Measurements from ENCODE around the gene ZPR1.
"Not testable (repeated sequence)": the region's sequence is repeated elsewhere in the genome, so short reads cannot be mapped to it uniquely, and the experiment has no call there.

The ZPR1 gene

GRCh38 chr11:116823031-116823843 is 35.4 kb upstream of the ZPR1 start, which contains the start of gene APOA4:
TSS of gene APOA4 (minus strand) at chr11:116823304. CDS start at chr11:116823191, 113 bp downstream.
- DNase-seq = no peak

- DNase-seq = no peak
Measured at GRCh38 chr11:116822575-116822974, 34.8 kb upstream of the ZPR1 start.

DNA sequence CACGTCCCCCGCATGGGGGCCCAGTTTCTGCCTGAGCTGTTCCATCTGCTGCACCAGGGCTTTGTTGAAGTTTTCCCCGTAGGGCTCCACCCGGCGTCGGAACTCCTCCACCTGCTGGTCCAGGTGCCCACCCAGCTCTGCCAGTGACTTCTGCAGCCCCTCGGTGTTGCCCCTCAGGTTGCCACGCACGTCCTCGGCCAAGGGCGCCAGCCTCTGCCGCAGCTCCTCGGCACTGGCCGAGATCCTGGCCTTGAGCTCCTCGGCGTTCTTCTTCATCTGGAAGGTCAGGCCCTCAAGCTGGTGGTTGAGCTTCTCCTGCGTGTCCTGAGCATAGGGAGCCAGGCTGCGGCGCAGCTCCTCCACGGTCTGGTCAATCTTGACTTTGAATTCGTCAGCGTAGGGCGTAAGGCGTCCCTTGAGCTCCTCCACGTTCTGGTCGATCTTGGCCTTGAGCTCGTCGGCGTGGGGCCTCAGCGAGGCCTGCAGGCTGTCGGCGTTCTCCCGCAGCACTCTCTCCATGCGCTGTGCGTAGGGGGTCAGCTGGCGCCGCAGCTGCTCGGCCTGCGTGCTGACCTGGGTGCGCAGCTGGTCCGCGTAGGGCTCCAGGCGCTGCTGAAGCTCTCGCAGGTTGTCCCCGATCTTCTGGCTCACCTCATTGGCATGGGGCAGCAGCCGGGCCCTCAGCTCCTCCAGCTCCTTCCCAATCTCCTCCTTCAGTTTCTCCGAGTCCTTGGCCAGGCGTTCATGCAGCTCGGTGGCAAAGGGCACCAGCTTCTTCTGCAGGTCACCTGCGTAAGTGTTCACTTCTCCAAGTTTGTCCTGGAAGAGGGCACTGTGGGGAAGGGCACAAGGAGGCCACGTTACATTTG is 33.5 kb upstream of the ZPR1 start:
- no peak for DNase-seq

GRCh38 chr11:116819049-116819448 is 31.2 kb upstream of the ZPR1 start:
- no peak for DNase-seq

- DNase-seq = no peak
Measured at GRCh38 chr11:116814502-116814901, 26.7 kb upstream of the ZPR1 start.

DNA sequence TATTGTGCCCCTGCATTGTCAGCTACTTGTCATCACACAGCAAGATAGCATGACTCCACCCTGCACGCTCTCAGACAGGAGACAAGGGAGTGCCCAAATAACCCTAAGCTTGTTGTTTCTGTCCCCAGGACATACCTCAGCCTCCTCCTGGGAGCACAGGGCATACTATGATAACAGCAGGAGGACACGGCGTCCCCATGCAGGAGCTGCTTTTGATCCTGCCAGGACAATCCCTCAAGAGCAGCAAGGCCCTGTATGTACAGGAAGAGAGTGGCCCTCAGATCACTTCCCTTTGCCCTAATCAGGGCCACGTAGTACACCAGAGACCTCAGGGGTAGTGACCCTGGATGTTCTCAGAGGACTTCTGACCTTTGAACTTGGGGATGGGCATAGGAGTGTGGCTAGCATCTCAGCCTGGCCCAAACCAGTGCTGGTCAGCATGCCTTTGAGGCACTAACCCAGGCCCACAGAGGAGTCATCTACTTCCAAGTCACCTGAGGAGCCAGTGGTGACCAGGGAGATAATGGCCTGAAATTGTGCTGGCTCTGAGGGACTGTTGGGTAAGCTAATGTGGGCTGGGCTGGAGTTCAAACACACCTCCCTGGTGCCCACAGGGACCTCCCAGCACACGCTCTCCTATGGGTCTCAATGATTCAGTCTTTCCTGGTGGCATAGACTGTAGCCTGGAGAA is 26.1 kb upstream of the ZPR1 start:
- no peak for DNase-seq

GRCh38 chr11:116813170-116813569 is 25.3 kb upstream of the ZPR1 start:
- no peak for DNase-seq

- DNase-seq = no peak
Measured at GRCh38 chr11:116812109-116812508, 24.3 kb upstream of the ZPR1 start.

DNA sequence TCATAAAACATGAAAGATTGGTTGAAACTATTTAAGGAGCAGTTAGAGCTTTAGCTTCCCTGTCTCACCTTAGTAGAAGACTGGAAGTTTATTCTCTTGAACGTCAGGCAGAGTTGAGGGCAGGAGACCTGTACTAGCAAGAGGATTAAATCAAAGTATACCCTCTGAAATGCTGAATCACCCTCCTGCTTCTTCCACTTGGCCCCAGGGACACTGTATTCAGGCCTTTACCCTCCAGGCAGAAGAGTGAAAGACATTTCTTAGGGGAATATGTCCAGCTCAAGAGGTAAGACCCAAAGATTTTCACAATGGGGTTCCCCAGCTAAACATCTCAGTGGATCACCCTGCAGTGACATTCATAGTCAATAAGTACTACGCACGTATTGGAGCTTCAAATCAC is 23.4 kb upstream of the ZPR1 start:
- DNase-seq = no peak

- DNase-seq = no peak
Measured at GRCh38 chr11:116808262-116809175, 20.7 kb upstream of the ZPR1 start.

- no peak for DNase-seq
Measured at GRCh38 chr11:116807601-116808261, 19.9 kb upstream of the ZPR1 start.

DNA sequence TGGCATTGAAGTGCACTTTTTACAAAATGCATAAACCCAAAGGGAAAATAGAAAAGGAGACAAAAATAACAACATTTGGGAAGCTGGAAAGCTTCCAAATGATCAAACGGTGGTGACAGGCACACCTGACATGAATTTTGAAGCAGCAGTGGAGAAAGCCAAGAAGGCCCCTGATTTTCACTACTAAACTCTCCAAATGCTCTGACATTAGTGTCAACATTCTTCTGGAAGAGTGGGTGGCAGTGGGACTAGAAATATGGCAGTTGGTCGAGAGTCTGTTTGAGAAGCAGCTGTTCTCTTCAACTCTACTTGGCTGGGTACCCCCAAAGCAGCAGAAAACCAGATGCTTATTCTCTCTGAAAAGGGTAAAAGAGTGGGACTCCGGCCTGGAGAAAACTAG is 16.2 kb upstream of the ZPR1 start:
- DNase-seq = no peak

DNA sequence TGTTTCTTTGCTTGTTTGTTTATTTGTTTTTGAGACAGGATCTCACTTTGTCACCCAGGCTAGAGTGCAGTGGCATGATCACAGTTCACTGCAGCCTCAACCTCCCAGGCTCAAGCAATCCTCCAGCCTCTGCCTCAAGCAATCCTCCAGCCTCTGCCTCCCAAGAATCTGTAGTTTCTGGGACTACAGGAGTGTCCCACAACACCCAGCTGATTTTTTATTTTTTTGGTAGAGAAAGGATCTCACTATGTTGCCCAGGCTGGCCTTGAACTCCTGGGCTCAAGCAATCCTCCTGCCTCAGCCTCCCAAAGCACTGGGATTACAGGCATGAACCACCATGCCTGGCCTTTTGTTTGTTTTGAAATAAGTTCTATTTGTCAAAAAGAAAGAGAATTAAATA is 13.8 kb upstream of the ZPR1 start:
- not testable (repeated sequence) for DNase-seq

DNA sequence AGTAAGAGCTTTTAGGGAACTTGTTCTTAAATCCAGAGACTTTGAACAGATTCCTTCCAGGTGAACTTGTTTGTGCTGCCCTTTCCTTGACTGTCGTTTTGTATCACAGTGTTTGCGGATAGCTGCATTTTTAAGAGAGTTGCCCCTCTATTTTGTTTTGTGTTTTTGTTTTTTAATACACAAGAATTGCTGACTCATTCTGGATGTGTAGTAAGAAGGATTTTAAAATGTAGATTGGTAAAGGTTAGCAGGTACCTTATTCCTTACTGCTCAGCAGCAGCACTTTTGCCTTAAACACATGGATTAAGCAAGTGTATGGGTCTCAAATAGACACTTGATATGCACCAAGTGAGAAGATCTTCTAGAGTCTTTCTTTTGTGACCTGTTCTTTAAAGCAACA is 12.8 kb upstream of the ZPR1 start:
- no peak for DNase-seq

DNA sequence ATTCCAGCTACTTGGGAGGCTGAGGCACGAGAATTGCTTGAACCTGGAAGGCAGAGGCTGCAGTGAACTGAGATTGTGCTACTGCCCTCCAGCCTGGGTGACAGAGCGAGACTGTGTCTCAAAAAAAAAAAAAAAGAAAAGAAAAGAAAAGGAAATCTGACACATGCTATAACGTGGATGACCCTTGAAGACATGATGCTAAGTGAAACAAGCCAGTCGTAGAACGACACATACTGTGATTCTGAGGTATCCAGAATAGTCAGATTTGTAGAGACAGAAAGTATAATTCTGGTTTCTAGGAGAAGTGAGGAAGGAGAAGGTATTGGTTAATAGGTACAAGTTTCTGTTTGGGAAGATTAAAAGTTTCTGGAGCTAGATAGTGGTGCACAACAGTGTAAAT is 10.5 kb upstream of the ZPR1 start:
- DNase-seq = no peak

GRCh38 chr11:116797816-116798215 is 10.0 kb upstream of the ZPR1 start:
- DNase-seq = no peak

GRCh38 chr11:116796548-116796947 is 8.7 kb upstream of the ZPR1 start:
- DNase-seq = no peak

- no peak for DNase-seq
Measured at GRCh38 chr11:116794851-116795250, 7.0 kb upstream of the ZPR1 start.

- no peak for DNase-seq
Measured at GRCh38 chr11:116793772-116794097, 5.9 kb upstream of the ZPR1 start.

GRCh38 chr11:116792869-116793771 is 5.3 kb upstream of the ZPR1 start:
- no peak for DNase-seq

Data from CD4-positive, alpha-beta T cell treated with Interleukin-4 for 4 hours (primary cell).